GM18951 (cell line): ENCODE results near the gene CNOT6.

Experiments
- POLR2A ChIP-seq: IDR thresholded peaks from 4 replicates; pipeline ENCODE4 v1.6.1; 2011; ENCODE audit warnings: mild to moderate bottlenecking; ENCODE audit not compliant: insufficient read length, insufficient read depth; ENCODE audit errors: extremely low read depth
- in situ Hi-C: fragments of 300-500 bp; cut with MboI; formaldehyde crosslinking; loops from one replicate; pipeline ENCODE4 v1.12.0; 2022; ENCODE audit warnings: low sequenced_read_pairs, mixed read lengths, inconsistent platforms; ENCODE audit not compliant: unreplicated experiment

The CNOT6 gene

GRCh38 chr5:180609817-180610550 is 115.8 kb downstream of the CNOT6 start:
- in situ Hi-C loops = no loop called here

GRCh38 chr5:180611140-180611850 is 117.1 kb downstream of the CNOT6 start:
- no peak for TF ChIP-seq POLR2A
- in situ Hi-C loops = no loop called here

More at GRCh38 chr5:180609817-180610550, 115.8 kb downstream of the CNOT6 start:
- no peak for TF ChIP-seq POLR2A

DNA sequence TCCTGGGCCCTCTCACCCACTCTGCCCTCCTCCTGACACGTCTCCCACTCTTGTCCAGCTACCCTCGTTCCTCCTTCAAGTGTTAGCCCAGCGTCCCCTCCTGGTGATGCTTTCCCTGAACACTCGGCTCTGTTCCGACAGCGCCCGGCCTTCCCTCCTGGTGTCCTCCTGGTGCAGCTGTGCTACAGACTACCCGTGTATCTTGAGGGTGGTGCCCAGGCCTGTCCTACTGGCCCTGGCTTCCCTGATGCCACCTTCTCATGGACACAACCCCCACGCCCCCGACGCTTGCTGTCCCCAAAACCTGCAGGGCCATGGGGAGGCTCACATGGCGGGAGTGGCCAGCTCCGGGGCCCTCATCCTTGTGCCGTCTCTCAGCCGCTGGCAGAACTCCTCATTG is 118.5 kb downstream of the CNOT6 start:
- no peak for TF ChIP-seq POLR2A
- in situ Hi-C loops = no loop called here

- TF ChIP-seq POLR2A = no peak
- in situ Hi-C loops = no loop called here
Measured at GRCh38 chr5:180613188-180613813, 119.1 kb downstream of the CNOT6 start.

- in situ Hi-C loops = no loop called here
- TF ChIP-seq POLR2A = no peak
Measured at GRCh38 chr5:180613814-180614188, 119.6 kb downstream of the CNOT6 start.

- in situ Hi-C loops = no loop called here
- TF ChIP-seq POLR2A = no peak
Measured at GRCh38 chr5:180618487-180618828, 124.3 kb downstream of the CNOT6 start.

DNA sequence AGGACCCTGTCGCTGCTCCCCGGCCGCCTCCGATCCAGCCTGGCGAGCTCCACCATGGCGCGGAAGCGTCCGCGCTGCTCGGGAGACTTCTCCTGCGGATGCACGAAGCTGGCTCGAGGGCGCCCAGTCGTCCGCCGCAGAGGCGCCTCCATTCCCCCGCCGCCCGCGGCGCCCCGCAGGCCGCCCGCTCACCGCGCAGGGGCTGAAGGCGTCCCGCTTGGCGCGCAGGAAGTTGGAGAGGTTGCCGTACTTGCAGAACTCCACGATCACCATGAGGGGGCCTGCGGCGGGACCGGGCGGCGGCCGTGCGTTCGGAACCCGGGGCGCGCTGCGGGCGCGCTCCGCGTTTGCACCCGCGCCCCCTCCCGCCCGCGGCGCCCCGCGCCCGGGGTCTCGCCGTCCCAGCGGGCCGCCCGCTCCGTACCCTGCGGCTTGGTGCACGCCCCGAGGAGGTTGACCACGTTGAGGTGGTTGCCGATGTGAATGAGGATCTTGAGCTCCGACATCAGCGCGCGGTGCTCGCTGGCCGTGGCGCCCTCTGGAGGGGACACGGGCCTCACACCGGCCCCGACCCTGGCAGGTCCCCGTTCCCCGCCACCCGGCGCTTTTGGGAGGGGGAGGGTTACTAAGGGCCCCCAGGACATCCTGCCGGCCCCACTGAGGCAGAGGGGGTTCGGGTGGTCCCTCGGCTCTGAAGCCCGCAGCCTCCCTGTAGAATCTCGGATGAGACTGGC is 124.8 kb downstream of the CNOT6 start:
- TF ChIP-seq POLR2A = no peak
- in situ Hi-C loops = no loop called here

GRCh38 chr5:180619563-180619915 is 125.4 kb downstream of the CNOT6 start:
- no peak for TF ChIP-seq POLR2A
- in situ Hi-C loops = no loop called here

DNA sequence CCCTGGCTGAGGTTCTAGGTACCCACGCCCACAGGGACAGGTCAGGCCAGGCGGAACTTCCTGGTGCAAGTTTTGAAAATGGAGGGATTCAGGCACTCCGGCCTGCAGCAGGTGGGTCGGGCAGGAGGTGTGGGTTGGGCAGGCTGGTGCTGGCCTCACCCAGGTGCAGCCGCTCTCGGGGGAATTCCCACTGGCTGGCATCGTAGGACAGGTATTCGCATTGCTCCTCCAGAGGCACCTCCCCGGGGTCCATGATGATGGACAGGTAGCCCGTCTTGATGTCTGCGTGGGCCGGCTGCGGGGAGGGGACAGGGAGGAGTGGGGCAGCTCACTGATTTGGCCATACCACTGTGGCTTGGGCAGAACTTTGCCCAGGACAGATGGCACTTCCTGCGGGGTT is 125.8 kb downstream of the CNOT6 start:
- TF ChIP-seq POLR2A = no peak
- in situ Hi-C loops = no loop called here

GRCh38 chr5:180621311-180621710 is 127.1 kb downstream of the CNOT6 start:
- no peak for TF ChIP-seq POLR2A
- in situ Hi-C loops = no loop called here

DNA sequence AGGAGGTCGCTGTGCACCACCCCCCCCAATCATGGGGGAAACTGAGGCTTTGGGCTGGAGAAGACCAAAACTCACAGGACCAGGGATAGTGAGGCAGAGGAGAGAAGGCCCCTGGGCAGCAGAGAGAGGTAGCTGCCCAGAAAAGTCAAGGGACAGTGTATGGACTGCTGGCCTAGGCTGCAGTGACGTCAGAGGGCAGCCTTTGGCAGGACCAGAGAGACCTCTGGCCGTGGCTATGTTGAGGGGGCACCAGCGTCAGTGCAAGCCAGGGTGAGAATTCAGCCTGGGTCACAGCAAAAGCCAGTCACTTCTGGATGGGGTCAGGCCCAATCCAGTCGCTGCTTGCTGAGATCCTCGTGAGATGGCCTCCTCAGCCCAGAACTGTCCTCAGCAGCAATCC is 128.7 kb downstream of the CNOT6 start:
- in situ Hi-C loops = no loop called here
- no peak for TF ChIP-seq POLR2A

- in situ Hi-C loops = no loop called here
- TF ChIP-seq POLR2A = no peak
Measured at GRCh38 chr5:180623411-180623834, 129.2 kb downstream of the CNOT6 start.

DNA sequence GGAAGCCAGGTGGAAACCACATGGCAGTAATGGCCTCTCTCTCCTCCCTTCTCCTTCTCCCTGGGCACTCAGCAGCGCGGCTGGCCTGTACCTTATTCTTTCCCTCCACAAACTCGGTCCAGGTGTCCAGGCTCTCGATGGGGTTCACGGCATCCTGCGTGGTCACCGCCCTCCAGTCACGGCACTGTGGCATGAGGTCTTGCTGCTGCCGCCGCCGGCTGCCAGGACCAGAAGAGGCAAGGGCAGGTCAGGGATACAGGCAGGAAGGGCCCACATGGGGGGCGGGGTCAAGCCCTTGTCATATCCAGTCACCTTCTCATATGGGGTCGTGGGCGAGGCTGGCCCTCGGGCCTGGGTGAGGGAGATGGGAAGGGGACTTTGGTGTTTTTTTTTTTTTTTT is 129.7 kb downstream of the CNOT6 start:
- in situ Hi-C loops = no loop called here

More for the DNA sequence above, 129.7 kb downstream of the CNOT6 start:
- no peak for TF ChIP-seq POLR2A
